Measurements from ENCODE around the gene PARVG. TPM values are rescaled to one million over a fixed set of nuclear protein-coding genes. Genes with fewer than 3 reads are reported as not detected.

Gene PARVG
- total RNA-seq, 1 experiment from 2014 or later = not detected

- Histone ChIP-seq H3K27ac (ENCODE audit: low read length) (no peak overlapping the region), H3K36me3 (ENCODE audit: low read depth, low read length) (no peaks in the 10 kb centered on the region), H3K27me3 (ENCODE audit: low read length) (no peaks in the 10 kb centered on the region), H3K4me1 (ENCODE audit: insufficient read depth, low read length) (no peaks in the 10 kb centered on the region), H3F3A (ENCODE audit: low read length, unreplicated experiment) (no peaks in the 10 kb centered on the region), H2AFZ (ENCODE audit: low read length) (no peak overlapping the region), H3K9me2 (replicated peaks; ENCODE audit: low read length) (no peaks in the 10 kb centered on the region), H4K20me1 (ENCODE audit: low read length) (no peaks in the 10 kb centered on the region), H3K9ac (ENCODE audit: low read length) (no peak overlapping the region), H3K79me2 (ENCODE audit: low read length) (no peaks in the 10 kb centered on the region), H3K4me2 (ENCODE audit: low read length) (no peak overlapping the region), H3K4me3 (ENCODE audit: low read length) (no peak overlapping the region), H3K9me3 (ENCODE audit: low read length) (no peaks in the 10 kb centered on the region)
- intact Hi-C loops (cut with micrococcal nuclease) = no loop called here
- ChIA-PET POLR2A (ENCODE audit: unreplicated experiment) (no interaction called here), CTCF (no interaction called here)
- ATAC-seq = no peak
- TF ChIP-seq EZH2 (IDR thresholded peaks at IDR 0.05; ENCODE audit: low read length, unreplicated experiment) (no peak), EZH2phosphoT487 (IDR thresholded peaks at IDR 0.05; ENCODE audit: borderline replicate concordance, low read length) (no peak), CTCF (conservative IDR thresholded peaks at IDR 0.05; ENCODE audit: low read depth, low read length) (no peak)
- no TSS peak for BruUV-seq (replicated peaks)
- no peak for DNase-seq
These were observed 37.1 kb upstream of the PARVG start for GRCh38 chr22:44143579-44143978.

- no peak overlapping the region for H3K9ac ChIP-seq (ENCODE audit: low read length)
- no TSS peak for BruUV-seq (replicated peaks)
- H2AFZ ChIP-seq (ENCODE audit: low read length) = no peak overlapping the region
- no peak overlapping the region for H3K4me3 ChIP-seq (ENCODE audit: low read length)
- H4K20me1 ChIP-seq (ENCODE audit: low read length) = no peaks in the 10 kb centered on the region
- intact Hi-C loops (cut with micrococcal nuclease) = no loop called here
- H3K27me3 ChIP-seq (ENCODE audit: low read length) = no peaks in the 10 kb centered on the region
- POLR2A ChIA-PET (ENCODE audit: unreplicated experiment) = no interaction called here
- H3K79me2 ChIP-seq (ENCODE audit: low read length) = no peaks in the 10 kb centered on the region
- CTCF ChIA-PET = no interaction called here
- H3F3A ChIP-seq (ENCODE audit: low read length, unreplicated experiment) = no peaks in the 10 kb centered on the region
- no peak for DNase-seq
- no peak for ATAC-seq
- no peaks in the 10 kb centered on the region for H3K4me1 ChIP-seq (ENCODE audit: insufficient read depth, low read length)
- no peaks in the 10 kb centered on the region for H3K9me3 ChIP-seq (ENCODE audit: low read length)
- H3K27ac ChIP-seq (ENCODE audit: low read length) = no peak overlapping the region
- TF ChIP-seq EZH2phosphoT487 (IDR thresholded peaks at IDR 0.05; ENCODE audit: borderline replicate concordance, low read length) = no peak
- TF ChIP-seq CTCF (conservative IDR thresholded peaks at IDR 0.05; ENCODE audit: low read depth, low read length) = no peak
- no peak for TF ChIP-seq EZH2 (IDR thresholded peaks at IDR 0.05; ENCODE audit: low read length, unreplicated experiment)
- no peak overlapping the region for H3K4me2 ChIP-seq (ENCODE audit: low read length)
- no peaks in the 10 kb centered on the region for H3K9me2 ChIP-seq (replicated peaks; ENCODE audit: low read length)
- H3K36me3 ChIP-seq (ENCODE audit: low read depth, low read length) = no peaks in the 10 kb centered on the region
These were observed 36.6 kb upstream of the PARVG start for GRCh38 chr22:44144046-44144569.

GRCh38 chr22:44145544-44145943, 35.2 kb upstream of the PARVG start:
- Histone ChIP-seq H3K27ac (ENCODE audit: low read length) (no peak overlapping the region), H3K9me3 (ENCODE audit: low read length) (no peaks in the 10 kb centered on the region), H3K4me2 (ENCODE audit: low read length) (no peak overlapping the region), H2AFZ (ENCODE audit: low read length) (no peak overlapping the region), H3K9ac (ENCODE audit: low read length) (no peak overlapping the region), H3K79me2 (ENCODE audit: low read length) (no peaks in the 10 kb centered on the region), H3K4me1 (ENCODE audit: insufficient read depth, low read length) (no peaks in the 10 kb centered on the region), H3F3A (ENCODE audit: low read length, unreplicated experiment) (no peaks in the 10 kb centered on the region), H3K9me2 (replicated peaks; ENCODE audit: low read length) (no peaks in the 10 kb centered on the region), H3K36me3 (ENCODE audit: low read depth, low read length) (no peaks in the 10 kb centered on the region), H3K27me3 (ENCODE audit: low read length) (no peaks in the 10 kb centered on the region), H4K20me1 (ENCODE audit: low read length) (no peaks in the 10 kb centered on the region), H3K4me3 (ENCODE audit: low read length) (no peak overlapping the region)
- ATAC-seq = no peak
- ChIA-PET POLR2A (ENCODE audit: unreplicated experiment) (no interaction called here), CTCF (no interaction called here)
- intact Hi-C loops (cut with micrococcal nuclease) = no loop called here
- BruUV-seq (replicated peaks) = no TSS peak
- DNase-seq = no peak
- TF ChIP-seq EZH2phosphoT487 (IDR thresholded peaks at IDR 0.05; ENCODE audit: borderline replicate concordance, low read length) (no peak), CTCF (conservative IDR thresholded peaks at IDR 0.05; ENCODE audit: low read depth, low read length) (no peak), EZH2 (IDR thresholded peaks at IDR 0.05; ENCODE audit: low read length, unreplicated experiment) (no peak)
